Heart left ventricle (tissue), 13 donors: ENCODE data around the gene TMPRSS4.

ENCODE experiments used
- CTCF ChIP-seq, 12 donors: fragments of 200-600 bp; sonication (generic) in 4 of 12; IDR thresholded peaks; one replicate each; pipeline versions ENCODE4 v1.5.0 to v1.8.0; 2018 to 2022; ENCODE audit warnings: antibody characterized with exemption in 12 of 12, mild to moderate bottlenecking in 5 of 12
- POLR2A ChIP-seq, 2 donors: fragments of 450-650 bp; IDR thresholded peaks; one replicate each; pipeline ENCODE4 v1.6.1; 2017; ENCODE audit warnings: antibody characterized with exemption in 2 of 2, mild to moderate bottlenecking in 2 of 2, moderate library complexity in 2 of 2
- donor health status: ischemic (EF 13 %, LVEDD 7.1; RV severe dilation, severe dysfunction).
- donor health status: DM: no; HTN: yes; CAD: no.
- donor health status: DM: no; HTN: no; CAD: no.
- donor health status: ischemic (EF 25% LVEDD 6.9; RV normal size, moderate dysfunction).
- donor health status: ischemic (EF 25% LVEDD 5.7; RV mildly dilated, moderate dysfunction).
- donor health status: ischemic (EF 35%, LVEDD 5.7; RV mildly dilated, moderate dysfunction).
- donor health status: nonischemic (EF 11% LVEDD 7.7; RV severe dilation, severe dysfunction).
- donor health status: DM: yes; HTN: yes; CAD: no.
- donor health status: PGD.
- donor health status: ischemic (EF 29% LVEDD 5.4; RV normal size, mild dysfunction).
- donor health status: nonischemic (EF 23%, LVEDD 6.1; RV moderate dilation, normal function).

- no peak for TF ChIP-seq CTCF (IDR thresholded peaks at IDR 0.05)
- no peak for TF ChIP-seq POLR2A (IDR thresholded peaks at IDR 0.05)
Observed at GRCh38 chr11:118147502-118147901, 70.6 kb downstream of the TMPRSS4 start.
